Osteoblast (primary cell): ENCODE measurements around the gene LCN12. TPM values are rescaled to one million over a fixed set of nuclear protein-coding genes. Genes with fewer than 3 reads are reported as not detected.

Source experiments
- DNase-seq: peaks from one replicate; pipeline ENCODE4 v3.0.0; 2011; ENCODE audit warnings: low spot score, mixed read lengths; ENCODE audit not compliant: insufficient read length; ENCODE audit errors: missing footprints
- H2AFZ ChIP-seq: 2 replicates; pipeline ENCODE4 v1.6.0; 2011; ENCODE audit warnings: mild to moderate bottlenecking, low read length
- H3K27ac ChIP-seq: 2 replicates; pipeline ENCODE4 v1.5.1; 2011; ENCODE audit warnings: mild to moderate bottlenecking, low read depth, low read length, moderate library complexity
- H3K27me3 ChIP-seq: 2 replicates; pipeline ENCODE4 v1.6.0; 2012; ENCODE audit warnings: mild to moderate bottlenecking, control low read depth, inconsistent platforms, low read length, moderate library complexity; ENCODE audit not compliant: insufficient read depth
- H3K36me3 ChIP-seq: 2 replicates; pipeline ENCODE4 v1.5.1; 2011; ENCODE audit warnings: mild to moderate bottlenecking, low read length, control low read depth, moderate library complexity; ENCODE audit not compliant: insufficient read depth
- H3K4me1 ChIP-seq: 2 replicates; pipeline ENCODE4 v1.5.1; 2011; ENCODE audit warnings: mild to moderate bottlenecking, low read length, control low read depth, moderate library complexity; ENCODE audit not compliant: insufficient read depth
- H3K4me2 ChIP-seq: 2 replicates; pipeline ENCODE4 v1.6.0; 2011; ENCODE audit warnings: mild to moderate bottlenecking, low read length; ENCODE audit not compliant: insufficient read depth
- H3K4me3 ChIP-seq: fragments of 200-600 bp; sonication (generic); 3 replicates; pipeline ENCODE4 v1.5.1; 2012; ENCODE audit warnings: mild to moderate bottlenecking, low read length, inconsistent platforms; ENCODE audit not compliant: insufficient read depth
- H3K79me2 ChIP-seq: 2 replicates; pipeline ENCODE4 v1.6.0; 2012; ENCODE audit warnings: mild to moderate bottlenecking, low read length, control low read depth, inconsistent platforms; ENCODE audit not compliant: insufficient read depth
- H3K9me3 ChIP-seq: 2 replicates; pipeline ENCODE4 v1.5.1; 2011; ENCODE audit warnings: low read depth, low read length, control low read depth
- H4K20me1 ChIP-seq: 2 replicates; pipeline ENCODE4 v1.6.0; 2012; ENCODE audit warnings: mild to moderate bottlenecking, low read length, control low read depth; ENCODE audit not compliant: insufficient read depth
- total RNA-seq: library from RNA; depleted of rRNA; stranded (reverse); fragments of >200 nt; gene quantifications from 2 replicates; pipeline ENCODE4 v1.2.3, GENCODE V29; 2012
- TF ChIP-seq, protein P1 (sequence below): IDR thresholded peaks from 2 replicates; pipeline ENCODE4 v1.5.1; 2011; ENCODE audit warnings: mild to moderate bottlenecking, low read depth, low read length, moderate library complexity; ENCODE audit errors: extremely low read depth

Gene LCN12
- total RNA-seq, 1 donor: not detected

- H3K4me1 ChIP-seq: peaks cover 8% of the 10 kb centered on the region
- H2AFZ ChIP-seq: peak overlapping the region; percentile 93
- no peaks in the 10 kb centered on the region for H3K36me3 ChIP-seq
- H3K27me3 ChIP-seq: no peaks in the 10 kb centered on the region
- H3K79me2 ChIP-seq: no peaks in the 10 kb centered on the region
- H3K9me3 ChIP-seq: no peaks in the 10 kb centered on the region
- H3K27ac ChIP-seq: no peak overlapping the region
- TF ChIP-seq, protein P1, sequence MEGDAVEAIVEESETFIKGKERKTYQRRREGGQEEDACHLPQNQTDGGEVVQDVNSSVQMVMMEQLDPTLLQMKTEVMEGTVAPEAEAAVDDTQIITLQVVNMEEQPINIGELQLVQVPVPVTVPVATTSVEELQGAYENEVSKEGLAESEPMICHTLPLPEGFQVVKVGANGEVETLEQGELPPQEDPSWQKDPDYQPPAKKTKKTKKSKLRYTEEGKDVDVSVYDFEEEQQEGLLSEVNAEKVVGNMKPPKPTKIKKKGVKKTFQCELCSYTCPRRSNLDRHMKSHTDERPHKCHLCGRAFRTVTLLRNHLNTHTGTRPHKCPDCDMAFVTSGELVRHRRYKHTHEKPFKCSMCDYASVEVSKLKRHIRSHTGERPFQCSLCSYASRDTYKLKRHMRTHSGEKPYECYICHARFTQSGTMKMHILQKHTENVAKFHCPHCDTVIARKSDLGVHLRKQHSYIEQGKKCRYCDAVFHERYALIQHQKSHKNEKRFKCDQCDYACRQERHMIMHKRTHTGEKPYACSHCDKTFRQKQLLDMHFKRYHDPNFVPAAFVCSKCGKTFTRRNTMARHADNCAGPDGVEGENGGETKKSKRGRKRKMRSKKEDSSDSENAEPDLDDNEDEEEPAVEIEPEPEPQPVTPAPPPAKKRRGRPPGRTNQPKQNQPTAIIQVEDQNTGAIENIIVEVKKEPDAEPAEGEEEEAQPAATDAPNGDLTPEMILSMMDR: no peak
- peak overlapping the region; percentile 79 for H3K4me3 ChIP-seq
- H4K20me1 ChIP-seq: no peaks in the 10 kb centered on the region
- peak overlapping the region; percentile 90 for H3K4me2 ChIP-seq
- DNase-seq: peak; percentile 86
Measured at GRCh38 chr9:136950656-136951276, 1.3 kb upstream of the LCN12 start.

DNA sequence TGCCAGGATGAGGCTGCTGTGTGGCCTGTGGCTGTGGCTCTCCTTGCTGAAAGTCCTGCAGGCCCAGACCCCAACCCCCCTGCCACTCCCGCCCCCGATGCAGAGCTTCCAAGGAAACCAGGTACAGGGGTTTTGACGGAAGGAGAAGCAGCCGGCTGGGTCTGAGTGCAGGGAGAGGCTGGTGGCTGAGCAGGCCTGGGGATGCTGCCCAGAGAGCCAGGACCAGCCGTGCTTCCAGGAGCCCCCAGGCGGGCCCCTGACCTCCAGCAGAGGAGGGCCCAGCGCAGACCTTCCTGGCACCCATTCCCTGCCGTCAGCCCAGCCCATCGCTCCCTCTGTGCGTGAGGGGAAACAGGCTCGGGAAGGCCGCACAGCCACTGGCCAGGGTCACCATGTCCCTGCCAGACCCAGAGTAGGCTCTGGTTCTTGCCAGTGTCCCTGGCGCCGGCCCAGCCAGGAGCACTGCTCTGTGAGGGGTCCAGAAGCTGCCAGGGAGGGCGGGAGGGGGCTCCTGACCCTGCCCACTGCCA, 313 bp downstream of the LCN12 start:
- no peak overlapping the region for H3K27ac ChIP-seq
- no peak overlapping the region for H3K4me3 ChIP-seq
- peaks cover 8% of the 10 kb centered on the region for H3K4me1 ChIP-seq
- H3K36me3 ChIP-seq: no peaks in the 10 kb centered on the region
- H2AFZ ChIP-seq: no peak overlapping the region
- no peaks in the 10 kb centered on the region for H4K20me1 ChIP-seq
- no peak overlapping the region for H3K4me2 ChIP-seq
- TF ChIP-seq, protein P1: no peak
- no peaks in the 10 kb centered on the region for H3K9me3 ChIP-seq
- DNase-seq: peak; percentile 90
- H3K27me3 ChIP-seq: no peaks in the 10 kb centered on the region
- no peaks in the 10 kb centered on the region for H3K79me2 ChIP-seq

DNA sequence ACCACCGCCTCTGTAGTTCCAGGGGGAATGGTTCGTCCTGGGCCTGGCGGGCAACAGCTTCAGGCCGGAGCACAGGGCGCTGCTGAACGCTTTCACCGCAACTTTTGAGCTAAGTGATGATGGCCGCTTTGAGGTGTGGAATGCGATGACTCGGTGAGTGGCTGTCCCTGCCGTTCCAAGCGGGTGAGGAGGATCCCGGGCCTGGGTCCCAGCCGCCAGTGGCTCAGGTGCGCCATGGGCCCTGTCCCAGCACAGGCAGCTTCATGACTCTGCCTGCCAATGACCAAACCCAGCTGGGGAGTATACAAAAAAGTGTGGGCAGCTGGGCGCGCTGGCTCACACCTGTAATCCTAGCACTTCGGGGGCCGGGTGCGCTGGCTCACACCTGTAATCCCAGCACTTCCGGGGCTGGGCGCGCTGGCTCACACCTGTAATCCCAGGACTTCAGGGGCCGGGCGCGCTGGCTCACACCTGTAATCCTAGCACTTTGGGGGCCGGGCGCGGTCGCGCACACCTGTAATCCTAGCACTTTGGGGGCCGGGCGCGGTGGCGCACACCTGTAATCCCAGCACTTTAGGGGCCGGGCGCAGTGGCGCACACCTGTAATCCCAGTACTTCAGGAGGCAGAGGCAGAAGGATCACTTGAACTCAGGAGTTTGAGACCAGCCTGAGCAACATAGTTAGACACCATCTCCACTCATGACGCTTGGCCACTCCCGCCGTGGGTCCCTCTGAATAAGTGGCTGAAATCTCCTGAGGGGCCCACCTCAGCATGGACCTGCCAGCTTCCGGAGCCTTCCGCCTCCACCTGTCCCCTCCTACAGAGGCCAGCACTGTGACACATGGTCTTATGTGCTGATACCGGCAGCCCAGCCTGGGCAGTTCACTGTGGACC, 1.1 kb downstream of the LCN12 start:
- Histone ChIP-seq H3K4me2 (no peak overlapping the region), H3K4me3 (no peak overlapping the region), H3K4me1 (peaks cover 6% of the 10 kb centered on the region), H2AFZ (no peak overlapping the region), H3K36me3 (no peaks in the 10 kb centered on the region), H3K9me3 (no peaks in the 10 kb centered on the region), H3K27me3 (no peaks in the 10 kb centered on the region), H3K79me2 (no peaks in the 10 kb centered on the region), H4K20me1 (no peaks in the 10 kb centered on the region), H3K27ac (no peak overlapping the region)
- TF ChIP-seq, protein P1: no peak
- DNase-seq: peak; percentile 83

GRCh38 chr9:136953771-136954269, 1.7 kb downstream of the LCN12 start:
- H3K4me1 ChIP-seq: peaks cover 4% of the 10 kb centered on the region

More at GRCh38 chr9:136953771-136954269, 1.7 kb downstream of the LCN12 start:
- no peaks in the 10 kb centered on the region for H3K9me3 ChIP-seq
- no peak overlapping the region for H3K27ac ChIP-seq
- no peaks in the 10 kb centered on the region for H3K36me3 ChIP-seq
- H3K27me3 ChIP-seq: no peaks in the 10 kb centered on the region
- peak; percentile 85 for DNase-seq
- H3K79me2 ChIP-seq: no peaks in the 10 kb centered on the region
- no peaks in the 10 kb centered on the region for H4K20me1 ChIP-seq
- TF ChIP-seq, protein P1: no peak
- H3K4me2 ChIP-seq: no peak overlapping the region
- H2AFZ ChIP-seq: no peak overlapping the region
- no peak overlapping the region for H3K4me3 ChIP-seq
